SK-N-SH (cell line): Measurements from ENCODE around the gene MRPL54. TPM values are rescaled to one million over a fixed set of nuclear protein-coding genes. Genes with fewer than 3 reads are reported as not detected.

Experiments
- CTCF ChIA-PET: fragments of 300-600, 350-600 bp; formaldehyde crosslinking; extraction: SDS; loops from one replicate; lab custom pipeline; 2021; lab: Yijun Ruan, JAX
- POLR2A ChIA-PET: fragments of 350-600 bp; sonication (Branson Sonifier 250); formaldehyde crosslinking; extraction: SDS; loops from one replicate; lab custom pipeline; 2020; ENCODE audit warnings: antibody characterized with exemption, inconsistent platforms; lab: Yijun Ruan, JAX
- DNase-seq: peaks from one replicate; pipeline ENCODE4 v3.0.0; 2012
- H2AFZ ChIP-seq: fragments of 200-600 bp; sonication (generic); 2 replicates; pipeline ENCODE4 v1.8.1; 2016; ENCODE audit warnings: antibody characterized with exemption, mild to moderate bottlenecking, low read depth
- H3F3A ChIP-seq: fragments of 200-600 bp; sonication (generic); replicated peaks from 2 replicates; pipeline ENCODE3; 2016; ENCODE audit warnings: antibody characterized with exemption, mild to moderate bottlenecking; ENCODE audit not compliant: insufficient read depth
- H3K27ac ChIP-seq, 2 experiments: fragments of 200-500 bp in 1 of 2; fragments of 200-600 bp in 1 of 2; sonication (Bioruptor generic) in 1 of 2; sonication (generic), shearing (Covaris generic) in 1 of 2; 2 replicates each; pipeline versions ENCODE4 v1.5.1 to v1.6.1; 2014 to 2016; ENCODE audit warnings: low read depth in 2 of 2, inconsistent platforms in 1 of 2, low read length in 1 of 2, mild to moderate bottlenecking in 1 of 2, mixed read lengths in 1 of 2
- H3K27me3 ChIP-seq: fragments of 200-600 bp; sonication (generic), shearing (Covaris generic); 2 replicates; pipeline ENCODE4 v1.6.1; 2016; ENCODE audit warnings: mixed run types; ENCODE audit not compliant: insufficient read depth
- H3K36me3 ChIP-seq, 2 experiments: fragments of 200-500 bp in 1 of 2; fragments of 200-600 bp in 1 of 2; sonication (Bioruptor generic) in 1 of 2; sonication (generic) in 1 of 2; replicated peaks in 1 of 2; 2 replicates each; pipeline versions ENCODE3 to v1.5.1; 2014 to 2016; ENCODE audit warnings: low read length in 1 of 2, mild to moderate bottlenecking in 1 of 2; ENCODE audit not compliant: insufficient read depth in 2 of 2, control insufficient read depth in 1 of 2
- H3K4me1 ChIP-seq, 2 experiments: fragments of 200-500 bp in 1 of 2; fragments of 200-600 bp in 1 of 2; sonication (Bioruptor generic) in 1 of 2; sonication (generic), shearing (Covaris generic) in 1 of 2; 2 replicates each; pipeline versions ENCODE4 v1.5.1 to v1.6.1; 2014 to 2016; ENCODE audit warnings: low read depth in 1 of 2, low read length in 1 of 2, mixed run types in 1 of 2; ENCODE audit not compliant: insufficient read depth in 2 of 2, control insufficient read depth in 1 of 2
- H3K4me2 ChIP-seq: fragments of 200-600 bp; sonication (generic), shearing (Covaris generic); 2 replicates; pipeline ENCODE4 v1.6.1; 2017; ENCODE audit warnings: mixed run types
- H3K4me3 ChIP-seq, 2 experiments: fragments of 200-500 bp in 1 of 2; fragments of 200-600 bp in 1 of 2; sonication (Bioruptor generic) in 1 of 2; sonication (generic), shearing (Covaris generic) in 1 of 2; 2 replicates each; pipeline versions ENCODE4 v1.5.1 to v1.8.1; 2014 to 2016; ENCODE audit warnings: low read depth in 2 of 2, inconsistent platforms in 1 of 2, low read length in 1 of 2, mild to moderate bottlenecking in 1 of 2, mixed read lengths in 1 of 2, moderate library complexity in 1 of 2
- H3K79me2 ChIP-seq: fragments of 200-600 bp; sonication (generic); 2 replicates; pipeline ENCODE4 v1.8.1; 2017; ENCODE audit warnings: mild to moderate bottlenecking; ENCODE audit not compliant: insufficient read depth
- H3K9ac ChIP-seq: fragments of 200-600 bp; sonication (generic); 2 replicates; pipeline ENCODE4 v1.6.1; 2017; ENCODE audit warnings: mixed run types
- H3K9me2 ChIP-seq: fragments of 200-600 bp; sonication (generic); 2 replicates; pipeline ENCODE4 v1.6.1; 2017; ENCODE audit warnings: mixed run types
- H3K9me3 ChIP-seq: fragments of 200-600 bp; sonication (generic); 2 replicates; pipeline ENCODE4 v1.6.1; 2017; ENCODE audit warnings: mixed run types, mild to moderate bottlenecking, moderate library complexity
- H4K20me1 ChIP-seq: fragments of 200-600 bp; sonication (generic); 2 replicates; pipeline ENCODE4 v1.6.1; 2017; ENCODE audit warnings: mild to moderate bottlenecking, mixed run types; ENCODE audit not compliant: insufficient read depth
- FOSL2 ChIP-seq: IDR thresholded peaks from 2 replicates; pipeline ENCODE4 v1.4.0; 2012; ENCODE audit warnings: low read depth, mild to moderate bottlenecking, moderate library complexity, borderline replicate concordance
- IRF3 ChIP-seq: fragments of 150-350 bp; IDR thresholded peaks from 2 replicates; pipeline ENCODE4 v1.6.1; 2016; ENCODE audit warnings: mild to moderate bottlenecking, low read depth, low read length
- NRF1 ChIP-seq: IDR thresholded peaks from 2 replicates; pipeline ENCODE4 v1.6.1; 2012; ENCODE audit warnings: low read depth, mild to moderate bottlenecking, low read length
- RXRA ChIP-seq: IDR thresholded peaks from 2 replicates; pipeline ENCODE4 v1.4.0; 2012; ENCODE audit warnings: low read depth, mild to moderate bottlenecking, borderline replicate concordance
- SMC3 ChIP-seq: IDR thresholded peaks from 2 replicates; pipeline ENCODE4 v1.6.1; 2012; ENCODE audit warnings: low read depth, low read length, improper control_type of control experiment
- TAF1 ChIP-seq: IDR thresholded peaks from 2 replicates; pipeline ENCODE4 v1.6.1; 2012; ENCODE audit warnings: low read depth, mild to moderate bottlenecking, low read length, moderate library complexity, borderline replicate concordance
- TCF12 ChIP-seq: IDR thresholded peaks from 2 replicates; pipeline ENCODE4 v1.4.0; 2012
- USF1 ChIP-seq: IDR thresholded peaks from 2 replicates; pipeline ENCODE4 v1.4.0; 2012; ENCODE audit warnings: low read depth, borderline replicate concordance
- USF2 ChIP-seq: fragments of 150-350 bp; IDR thresholded peaks from 2 replicates; pipeline ENCODE4 v1.6.1; 2017; ENCODE audit warnings: antibody characterized with exemption, low read length, low read depth, borderline replicate concordance
- WGBS: methylation state at CpG from one replicate; pipeline ENCODE4 v1.1.6; 2017; ENCODE audit warnings: low lambda C conversion rate; 5-methylcytosine and 5-hydroxymethylcytosine counted together
- polyA plus RNA-seq, 3 experiments: library from polyadenylated mRNA; depleted of rRNA; stranded (reverse); fragments of >200 nt; gene quantifications; 2 replicates each; pipeline ENCODE4 v1.2.3, GENCODE V29; 2012
- TF ChIP-seq, protein P1 (sequence below): IDR thresholded peaks from 2 replicates; pipeline ENCODE4 v1.6.1; 2012; ENCODE audit warnings: mild to moderate bottlenecking, low read depth, low read length, moderate library complexity

MRPL54 gene
- polyA plus RNA-seq, 1 of the 3 experiments (the other 2 are of a cell fraction), result 125 TPM

GRCh38 chr19:3782330-3782729 lies 19.8 kb downstream of the MRPL54 start:
- ChIA-PET POLR2A (no interaction called here), CTCF (interaction anchor here (1.3 to 1.7 kb wide), 2 partner anchors 67 to 96 kb away, joined by 3 to 4 read pairs; no protein-coding TSS in a partner anchor)
- H2AFZ ChIP-seq, result no peak overlapping the region
- H3K9ac ChIP-seq, result no peak overlapping the region
- H4K20me1 ChIP-seq, result no peaks in the 10 kb centered on the region
- no peak overlapping the region for H3K27ac ChIP-seq
- no peaks in the 10 kb centered on the region for H3K36me3 ChIP-seq
- 80% methylated on average over 1 of the region's 1 CpG for WGBS
- no peaks in the 10 kb centered on the region; a peak in 1 of 4 replicates for H3K4me1 ChIP-seq
- H3K27me3 ChIP-seq, result peaks cover 44% of the 10 kb centered on the region
- H3K9me2 ChIP-seq, result no peaks in the 10 kb centered on the region
- no peaks in the 10 kb centered on the region for H3K79me2 ChIP-seq
- peaks cover 9% of the 10 kb centered on the region for H3K9me3 ChIP-seq
- no peak overlapping the region for H3K4me3 ChIP-seq
- H3K4me2 ChIP-seq, result no peak overlapping the region
- no peak for DNase-seq
- H3F3A ChIP-seq, result no peaks in the 10 kb centered on the region
- no peak for TF ChIP-seq FOSL2
- no peak for TF ChIP-seq USF2
- TF ChIP-seq USF1, result no peak
- TF ChIP-seq SMC3, result no peak
- TF ChIP-seq TCF12, result no peak
- TF ChIP-seq TAF1, result no peak
- TF ChIP-seq NRF1, result no peak
- TF ChIP-seq IRF3, result no peak
- TF ChIP-seq, protein P1, sequence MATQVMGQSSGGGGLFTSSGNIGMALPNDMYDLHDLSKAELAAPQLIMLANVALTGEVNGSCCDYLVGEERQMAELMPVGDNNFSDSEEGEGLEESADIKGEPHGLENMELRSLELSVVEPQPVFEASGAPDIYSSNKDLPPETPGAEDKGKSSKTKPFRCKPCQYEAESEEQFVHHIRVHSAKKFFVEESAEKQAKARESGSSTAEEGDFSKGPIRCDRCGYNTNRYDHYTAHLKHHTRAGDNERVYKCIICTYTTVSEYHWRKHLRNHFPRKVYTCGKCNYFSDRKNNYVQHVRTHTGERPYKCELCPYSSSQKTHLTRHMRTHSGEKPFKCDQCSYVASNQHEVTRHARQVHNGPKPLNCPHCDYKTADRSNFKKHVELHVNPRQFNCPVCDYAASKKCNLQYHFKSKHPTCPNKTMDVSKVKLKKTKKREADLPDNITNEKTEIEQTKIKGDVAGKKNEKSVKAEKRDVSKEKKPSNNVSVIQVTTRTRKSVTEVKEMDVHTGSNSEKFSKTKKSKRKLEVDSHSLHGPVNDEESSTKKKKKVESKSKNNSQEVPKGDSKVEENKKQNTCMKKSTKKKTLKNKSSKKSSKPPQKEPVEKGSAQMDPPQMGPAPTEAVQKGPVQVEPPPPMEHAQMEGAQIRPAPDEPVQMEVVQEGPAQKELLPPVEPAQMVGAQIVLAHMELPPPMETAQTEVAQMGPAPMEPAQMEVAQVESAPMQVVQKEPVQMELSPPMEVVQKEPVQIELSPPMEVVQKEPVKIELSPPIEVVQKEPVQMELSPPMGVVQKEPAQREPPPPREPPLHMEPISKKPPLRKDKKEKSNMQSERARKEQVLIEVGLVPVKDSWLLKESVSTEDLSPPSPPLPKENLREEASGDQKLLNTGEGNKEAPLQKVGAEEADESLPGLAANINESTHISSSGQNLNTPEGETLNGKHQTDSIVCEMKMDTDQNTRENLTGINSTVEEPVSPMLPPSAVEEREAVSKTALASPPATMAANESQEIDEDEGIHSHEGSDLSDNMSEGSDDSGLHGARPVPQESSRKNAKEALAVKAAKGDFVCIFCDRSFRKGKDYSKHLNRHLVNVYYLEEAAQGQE, result no peak
- no peak for TF ChIP-seq RXRA
